Erythroblast (primary cell): Measurements from ENCODE around the gene C10orf90.

ENCODE experiments used
- GATA1 ChIP-seq: IDR thresholded peaks from 2 replicates; pipeline ENCODE4 v1.6.1; 2011; ENCODE audit warnings: low read depth, mild to moderate bottlenecking, control low read depth, low read length, moderate library complexity
- POLR2A ChIP-seq: IDR thresholded peaks from 2 replicates; pipeline ENCODE4 v1.6.1; 2011; ENCODE audit warnings: mild to moderate bottlenecking, low read length

DNA sequence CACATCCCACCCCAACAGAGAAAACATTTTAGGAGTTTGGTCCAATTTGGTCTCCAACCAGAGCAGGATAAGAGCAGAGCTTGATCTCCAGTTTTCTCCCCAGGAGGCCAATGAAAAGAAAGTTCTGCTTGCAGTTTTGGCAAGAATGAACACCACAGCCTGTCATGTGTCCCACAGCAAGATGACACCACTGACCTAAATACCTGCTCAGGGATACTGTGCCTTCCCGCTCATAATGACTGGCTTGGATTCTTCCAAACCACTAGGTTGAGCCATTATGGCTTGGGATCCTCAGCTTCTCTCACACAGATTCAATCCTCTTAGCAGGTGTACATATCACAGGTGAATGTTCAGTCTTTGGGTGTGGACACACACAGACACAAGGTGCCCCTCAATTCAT, 53.3 kb downstream of the C10orf90 start:
- no peak for TF ChIP-seq POLR2A
- no peak for TF ChIP-seq GATA1
